Transverse colon (tissue), 3 donors: ENCODE results near the gene PRKCH.

Source experiments
- CTCF ChIP-seq, 5 experiments: fragments of 200-600 bp in 3 of 5; fragments of 450-650 bp in 2 of 5; sonication (generic) in 3 of 5; IDR thresholded peaks; 1 replicate in 2 of 5; 2 replicates in 3 of 5; pipeline ENCODE4 v1.5.1; 2016 to 2017; ENCODE audit warnings: antibody characterized with exemption in 5 of 5, inconsistent platforms in 3 of 5, mild to moderate bottlenecking in 2 of 5, moderate library complexity in 1 of 5
- POLR2A ChIP-seq: fragments of 450-650 bp; IDR thresholded peaks from one replicate; pipeline ENCODE4 v1.6.1; 2016; ENCODE audit warnings: antibody characterized with exemption, mild to moderate bottlenecking, moderate library complexity

GRCh38 chr14:61337893-61338292 lies 16.5 kb downstream of the PRKCH start:
- TF ChIP-seq CTCF (IDR thresholded peaks at IDR 0.05) = no peak
- TF ChIP-seq POLR2A = no peak
